ENCODE results near the gene BRIP1.
A peak's percentile ranks its signal among the peaks of the same experiment; 100 is the strongest.

BRIP1 gene

GRCh38 chr17:61650749-61651148 is 212.6 kb downstream of the BRIP1 start:
- DNase-seq: no peak

- DNase-seq: no peak
These were observed 214.7 kb downstream of the BRIP1 start for GRCh38 chr17:61648587-61648986.

- DNase-seq: no peak
These were observed 216.3 kb downstream of the BRIP1 start for GRCh38 chr17:61647047-61647446.

DNA sequence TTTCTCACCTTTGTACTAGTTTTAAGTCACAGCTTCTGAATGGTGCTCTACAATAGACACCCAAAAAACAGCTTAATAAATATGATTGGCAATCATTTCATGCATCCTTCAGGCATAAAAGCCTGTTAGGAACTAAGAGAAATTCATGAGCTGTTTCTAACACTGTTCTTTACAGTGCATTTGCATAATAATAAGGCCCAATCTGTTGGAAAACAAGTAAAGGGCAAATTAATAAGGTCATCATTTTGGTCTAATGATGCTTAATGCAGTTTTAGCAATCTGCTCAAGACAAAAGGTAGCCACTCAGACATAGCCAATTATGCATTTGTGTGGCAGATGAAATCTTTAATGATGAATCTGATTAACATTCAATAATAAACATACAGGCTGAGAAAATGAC is 216.8 kb downstream of the BRIP1 start:
- DNase-seq: no peak

DNA sequence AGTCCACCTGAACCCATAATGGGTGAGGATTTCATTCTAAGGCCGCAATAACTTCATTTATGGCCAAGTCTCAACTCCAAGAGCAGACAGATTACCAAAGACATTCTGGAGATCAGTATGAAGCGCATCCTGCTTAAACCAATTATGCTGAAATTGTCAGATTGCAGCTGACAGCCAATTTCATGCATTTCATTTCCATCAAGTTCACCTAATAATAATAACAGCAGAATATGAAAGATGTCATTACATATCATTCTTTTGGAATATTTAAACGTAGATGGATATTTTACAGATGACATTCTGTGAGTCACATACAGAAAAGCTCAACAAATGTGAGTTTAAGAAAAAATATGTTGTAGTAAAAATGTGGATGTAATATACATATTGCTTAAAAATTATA is 217.4 kb downstream of the BRIP1 start:
- no peak for DNase-seq

DNA sequence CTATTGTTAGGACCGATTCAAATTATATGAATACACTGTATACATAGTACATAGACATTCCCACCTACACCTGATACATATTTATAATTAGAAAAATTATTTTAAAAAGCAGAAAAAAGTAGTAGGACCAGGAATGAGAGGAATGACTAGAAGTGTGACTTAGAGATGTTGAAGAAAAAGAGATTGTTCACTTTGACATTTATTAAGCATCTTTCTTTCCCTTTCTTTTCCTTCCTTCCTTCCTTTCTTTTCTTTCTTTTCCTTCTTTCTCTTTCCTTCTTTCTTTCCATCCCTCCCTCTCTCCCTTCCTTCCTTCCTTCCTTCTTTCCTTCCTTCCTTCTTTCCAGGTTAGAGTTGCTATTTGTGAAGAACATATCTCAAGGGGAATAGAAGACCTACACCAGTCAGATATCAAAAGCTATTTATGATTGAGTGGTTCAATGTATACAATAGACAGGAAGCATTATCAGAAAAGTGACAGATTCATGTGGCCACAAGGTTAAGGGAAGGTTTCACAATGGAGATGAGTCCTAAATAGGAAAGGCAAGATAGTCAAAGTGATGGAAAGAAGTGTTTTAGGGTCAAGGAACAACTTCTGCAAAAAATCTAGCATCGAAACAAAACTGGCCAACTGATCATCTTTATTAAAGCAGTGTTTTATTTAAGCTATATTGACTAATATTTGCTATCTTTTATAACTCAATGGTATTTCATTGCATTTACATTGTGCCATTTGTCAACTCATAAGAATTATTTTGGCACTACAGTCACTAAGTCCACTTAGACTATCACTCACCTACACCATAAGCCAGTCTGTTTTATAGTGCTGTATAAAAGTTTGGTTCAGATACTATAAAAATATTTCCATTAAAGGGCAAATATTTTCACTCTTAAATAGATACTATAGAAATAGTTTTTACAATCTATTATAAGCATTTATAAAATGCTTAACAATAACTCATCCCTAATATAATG is 218.2 kb downstream of the BRIP1 start:
- DNase-seq: no peak

GRCh38 chr17:61642768-61643167 is 220.6 kb downstream of the BRIP1 start:
- DNase-seq: no peak

DNA sequence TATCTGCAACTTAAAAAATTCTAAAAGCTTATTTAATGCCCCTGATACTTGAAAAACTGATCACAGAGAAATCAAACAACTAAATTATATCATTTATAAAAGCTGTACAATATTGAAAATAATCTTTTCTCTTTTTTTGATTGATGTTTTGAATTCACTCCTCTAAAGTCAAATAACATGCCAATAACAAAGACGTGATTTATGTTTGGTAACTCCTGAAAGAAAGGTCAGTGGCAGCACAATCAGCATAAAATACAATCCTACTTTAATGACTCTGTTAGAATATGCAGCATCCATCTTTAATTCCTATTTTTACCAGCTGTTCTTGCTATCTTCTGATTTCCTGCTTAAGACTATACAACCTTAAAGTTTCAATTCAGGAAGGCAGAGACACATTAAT is 221.6 kb downstream of the BRIP1 start:
- DNase-seq: no peak

DNA sequence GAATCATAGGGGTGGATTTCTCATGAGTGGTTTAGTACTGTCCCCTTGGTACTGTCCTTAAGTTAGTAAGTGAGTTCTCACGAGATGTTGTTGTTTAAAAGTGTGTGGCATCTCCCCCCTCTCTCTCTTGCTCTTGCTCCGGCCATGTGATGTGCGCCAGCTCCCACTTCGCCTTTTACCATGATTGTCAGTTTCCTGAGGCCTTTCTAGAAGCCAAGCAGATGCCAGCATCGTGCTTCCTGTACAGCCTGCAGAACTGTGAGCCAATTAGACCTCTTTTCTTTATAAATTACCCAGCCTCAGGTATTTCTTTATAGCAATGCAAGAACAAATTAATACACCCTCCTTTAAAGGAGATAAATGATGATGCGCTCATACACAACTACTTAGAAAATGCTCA is 222.2 kb downstream of the BRIP1 start:
- no peak for DNase-seq

DNA sequence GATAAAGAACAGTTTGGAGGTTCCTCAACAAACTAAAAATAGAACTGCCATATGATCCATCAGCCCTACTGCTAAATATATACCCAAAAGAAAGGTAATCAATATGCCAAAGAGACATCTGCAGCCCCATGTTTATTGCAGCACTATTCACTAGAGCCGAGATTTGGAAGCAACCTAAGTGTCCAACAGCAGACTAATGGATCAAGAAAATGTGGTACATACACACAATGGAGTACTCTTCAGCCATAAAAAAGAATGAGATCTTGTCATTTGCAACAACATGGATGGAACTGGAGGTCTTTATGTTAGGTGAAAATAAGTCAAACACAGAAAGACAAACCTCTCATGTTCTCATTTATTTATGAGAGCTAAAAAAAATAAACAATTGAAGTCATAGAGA is 223.5 kb downstream of the BRIP1 start:
- no peak for DNase-seq

GRCh38 chr17:61638087-61638486 is 225.2 kb downstream of the BRIP1 start:
- no peak for DNase-seq

DNA sequence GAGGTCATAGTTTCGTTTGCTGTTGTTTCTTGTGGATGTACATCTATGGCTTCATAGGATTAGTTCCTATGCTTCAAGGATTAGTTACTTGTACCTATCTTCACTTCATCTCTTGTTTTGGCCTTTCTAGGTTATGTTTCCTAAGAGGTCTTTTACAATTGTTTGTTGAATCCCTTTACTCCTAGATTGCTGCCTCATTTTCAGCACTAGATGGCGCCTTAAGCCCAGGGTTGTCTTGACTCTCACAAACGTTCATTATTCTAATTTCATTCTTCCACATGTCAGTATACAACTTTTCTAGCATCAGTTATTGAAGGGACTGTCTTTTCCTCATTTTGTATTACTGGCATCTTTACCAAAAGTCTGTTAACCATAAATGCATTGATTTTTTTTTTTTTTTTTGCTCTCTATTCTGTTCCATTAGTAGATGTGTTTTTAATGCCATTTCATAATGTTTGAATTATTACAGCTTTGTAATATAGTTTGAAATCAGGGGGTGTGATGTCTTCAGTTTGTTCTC is 227.4 kb downstream of the BRIP1 start:
- peak; percentile 68 for DNase-seq

- DNase-seq: no peak
These were observed 228.3 kb downstream of the BRIP1 start for GRCh38 chr17:61634942-61635538.

DNA sequence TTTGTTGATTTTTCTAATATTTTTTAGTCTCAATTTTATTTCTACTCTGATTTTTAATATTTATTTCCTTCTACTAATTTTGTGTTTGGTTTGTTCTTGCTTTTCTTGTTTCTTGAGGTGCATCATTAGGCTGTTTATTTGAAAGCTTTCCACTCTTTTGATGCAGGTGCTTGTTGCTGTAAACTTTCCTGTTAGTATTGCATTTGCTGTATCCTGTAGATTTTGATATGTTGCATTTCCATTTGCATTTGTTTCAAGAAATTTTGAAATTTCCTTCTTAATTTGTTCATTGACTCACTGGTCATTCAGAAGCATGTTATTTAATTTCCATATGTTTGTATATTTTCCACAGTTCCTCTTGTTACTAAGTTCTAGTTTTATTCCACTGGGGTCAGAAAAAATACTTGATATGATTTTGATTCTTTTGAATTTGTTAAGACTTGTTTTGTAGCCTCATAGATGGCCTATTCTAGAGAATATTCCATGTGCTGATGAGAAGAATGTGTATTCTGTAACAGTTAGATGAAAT is 229.3 kb downstream of the BRIP1 start:
- no peak for DNase-seq

- no peak for DNase-seq
These were observed 230.5 kb downstream of the BRIP1 start for GRCh38 chr17:61632826-61633225.

GRCh38 chr17:61631800-61632199 is 231.5 kb downstream of the BRIP1 start:
- no peak for DNase-seq

Data from CD4-positive, alpha-beta T cell treated with Interleukin-21 for 1 hour (primary cell).